GM19351 (cell line): ENCODE measurements around the gene ZNF532.
"Not testable (repeated sequence)": the region's sequence is repeated elsewhere in the genome, so short reads cannot be mapped to it uniquely, and the experiment has no call there.

Experiments used
- ATAC-seq: cut with Tn5 transposase; IDR thresholded peaks from one replicate; pipeline ENCODE4 v1.9.1; 2021; ENCODE audit warnings: mild to moderate bottlenecking, moderate library complexity; ENCODE audit not compliant: unreplicated experiment

The ZNF532 gene

GRCh38 chr18:58864146-58865032, at the start of gene ZNF532:
Gene ZNF532, plus strand, starts transcription at chr18:58864877. CDS start in a region left out here.
- ATAC-seq: no peak

- peak; percentile 58 for ATAC-seq
These were observed 45.6 kb upstream of the ZNF532 start for GRCh38 chr18:58819051-58819450.

GRCh38 chr18:58820251-58820650, 44.4 kb upstream of the ZNF532 start:
- ATAC-seq: no peak

- ATAC-seq: no peak
These were observed 41.7 kb upstream of the ZNF532 start for GRCh38 chr18:58822944-58823343.

- no peak for ATAC-seq
These were observed 41.3 kb upstream of the ZNF532 start for GRCh38 chr18:58823412-58823811.

- not testable (repeated sequence) for ATAC-seq
These were observed 37.8 kb upstream of the ZNF532 start for GRCh38 chr18:58826926-58827325.

GRCh38 chr18:58827428-58827827, 37.2 kb upstream of the ZNF532 start:
- no peak for ATAC-seq

GRCh38 chr18:58827886-58828285, 36.8 kb upstream of the ZNF532 start:
- no peak for ATAC-seq

- no peak for ATAC-seq
These were observed 36.1 kb upstream of the ZNF532 start for GRCh38 chr18:58828399-58829121.

- ATAC-seq: no peak
These were observed 35.4 kb upstream of the ZNF532 start for GRCh38 chr18:58829263-58829662.

GRCh38 chr18:58829886-58830285, 34.8 kb upstream of the ZNF532 start:
- ATAC-seq: not testable (repeated sequence)

GRCh38 chr18:58831606-58832005, 33.1 kb upstream of the ZNF532 start:
- ATAC-seq: no peak

GRCh38 chr18:58838165-58838860, 26.4 kb upstream of the ZNF532 start:
- ATAC-seq: no peak

GRCh38 chr18:58838946-58839345, 25.7 kb upstream of the ZNF532 start:
- ATAC-seq: no peak

- ATAC-seq: no peak
These were observed 21.5 kb upstream of the ZNF532 start for GRCh38 chr18:58842978-58843687.

GRCh38 chr18:58843688-58844035, 21.0 kb upstream of the ZNF532 start:
- ATAC-seq: no peak

- no peak for ATAC-seq
These were observed 19.8 kb upstream of the ZNF532 start for GRCh38 chr18:58844871-58845270.

- ATAC-seq: no peak
These were observed 18.6 kb upstream of the ZNF532 start for GRCh38 chr18:58845928-58846724.

GRCh38 chr18:58847383-58848071, 17.1 kb upstream of the ZNF532 start:
- no peak for ATAC-seq
